Uterus (tissue), 4 donors: ENCODE results near the gene ACSBG1. TPM values are rescaled to one million over a fixed set of nuclear protein-coding genes. Genes with fewer than 3 reads are reported as not detected.

Experiments used
- DNase-seq, 2 donors: peaks; one replicate each; pipeline ENCODE4 v3.0.0-alpha.2; 2019 to 2020
- H3K27ac ChIP-seq, 2 donors: fragments of 200-600 bp; sonication (generic); 1 replicate in 1 of 2; 2 replicates in 1 of 2; pipeline ENCODE4 v1.5.1; 2016 to 2018
- H3K27me3 ChIP-seq, 2 donors: fragments of 200-600 bp; sonication (generic); one replicate each; pipeline ENCODE4 v1.5.1; 2018 to 2019; ENCODE audit warnings: control low read depth in 1 of 2
- H3K36me3 ChIP-seq, 2 donors: fragments of 200-600 bp; sonication (generic); one replicate each; pipeline ENCODE4 v1.5.1; 2019; ENCODE audit warnings: control low read depth in 1 of 2
- H3K4me1 ChIP-seq, 2 donors: fragments of 200-600 bp; sonication (generic); one replicate each; pipeline ENCODE4 v1.5.1; 2018 to 2019; ENCODE audit warnings: control low read depth in 1 of 2
- H3K4me3 ChIP-seq, 2 donors: fragments of 200-600 bp; sonication (generic); 1 replicate in 1 of 2; 2 replicates in 1 of 2; pipeline ENCODE4 v1.5.1; 2018 to 2019; ENCODE audit warnings: mild to moderate bottlenecking in 1 of 2
- H3K9me3 ChIP-seq, 2 donors: fragments of 200-600 bp; sonication (generic); one replicate each; pipeline ENCODE4 v1.5.1; 2019; ENCODE audit warnings: control low read depth in 1 of 2
- CTCF ChIP-seq, 4 experiments: fragments of 200-600 bp in 2 of 4; fragments of 450-650 bp in 2 of 4; sonication (generic) in 2 of 4; IDR thresholded peaks; one replicate each; pipeline ENCODE4 v1.5.1; 2016 to 2019; ENCODE audit warnings: antibody characterized with exemption in 4 of 4, mild to moderate bottlenecking in 2 of 4, moderate library complexity in 1 of 4
- POLR2A ChIP-seq, 2 donors: fragments of 450-650 bp; IDR thresholded peaks; one replicate each; pipeline ENCODE4 v1.6.1; 2016; ENCODE audit warnings: antibody characterized with exemption in 2 of 2, mild to moderate bottlenecking in 1 of 2, moderate library complexity in 1 of 2
- intact Hi-C: fragments of 100-400 bp; cut with DNase I; formaldehyde crosslinking; loops from one replicate; pipeline ENCODE4 v1.15.1; 2023; ENCODE audit warnings: low total_unique reads
- total RNA-seq, 4 donors: library from RNA; depleted of rRNA in 3 of 4; stranded (reverse); fragments of >200 nt in 3 of 4; gene quantifications; one replicate each; pipeline versions ENCODE4 v1.1.0 to v1.2.4, GENCODE V29; 2014 to 2023
- donor health status: DM: yes; HTN: yes; CAD: no.

The ACSBG1 gene
- total RNA-seq, 4 donors from 2014 or later: 3.5 TPM; not detected in 3

DNA sequence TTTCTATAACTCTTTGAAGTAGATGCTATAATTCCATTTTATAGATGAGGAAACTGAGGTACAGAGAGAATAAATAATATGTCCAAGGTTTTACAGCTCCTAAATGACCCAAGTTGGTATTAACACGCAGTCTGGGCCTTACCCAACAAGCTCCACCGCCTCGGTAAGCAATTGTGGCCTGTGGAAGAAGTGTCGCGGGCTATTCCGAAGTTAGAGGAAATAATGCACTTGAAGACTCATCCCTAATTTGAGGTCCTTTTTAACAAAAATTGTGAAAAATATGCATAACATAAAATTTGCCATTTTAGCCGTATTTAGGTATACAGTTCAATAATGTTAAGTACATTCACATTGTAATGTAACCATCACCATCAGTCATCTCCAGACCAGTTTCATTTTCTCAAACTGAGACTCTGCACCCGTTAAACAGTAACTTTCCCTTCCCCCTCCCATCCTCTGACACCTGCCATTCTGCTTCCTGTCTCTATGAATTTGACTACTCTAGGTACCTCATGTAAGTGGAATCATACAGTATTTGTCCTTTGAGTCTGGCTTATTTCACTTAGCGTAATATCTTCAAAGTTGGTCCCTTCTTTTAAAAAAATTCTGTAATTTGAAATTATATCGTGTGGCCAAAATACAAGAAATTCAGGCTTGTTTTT is 67.0 kb downstream of the ACSBG1 start:
- no peaks in the 10 kb centered on the region for H3K9me3 ChIP-seq
- no peaks in the 10 kb centered on the region for H3K27me3 ChIP-seq
- H3K27ac ChIP-seq: no peak overlapping the region
- no peaks in the 10 kb centered on the region for H3K36me3 ChIP-seq
- intact Hi-C loops: no loop called here
- H3K4me1 ChIP-seq: no peaks in the 10 kb centered on the region
- no peak for TF ChIP-seq POLR2A (IDR thresholded peaks at IDR 0.05)
- TF ChIP-seq CTCF (IDR thresholded peaks at IDR 0.05): no peak
- DNase-seq: no peak
- H3K4me3 ChIP-seq: no peak overlapping the region

DNA sequence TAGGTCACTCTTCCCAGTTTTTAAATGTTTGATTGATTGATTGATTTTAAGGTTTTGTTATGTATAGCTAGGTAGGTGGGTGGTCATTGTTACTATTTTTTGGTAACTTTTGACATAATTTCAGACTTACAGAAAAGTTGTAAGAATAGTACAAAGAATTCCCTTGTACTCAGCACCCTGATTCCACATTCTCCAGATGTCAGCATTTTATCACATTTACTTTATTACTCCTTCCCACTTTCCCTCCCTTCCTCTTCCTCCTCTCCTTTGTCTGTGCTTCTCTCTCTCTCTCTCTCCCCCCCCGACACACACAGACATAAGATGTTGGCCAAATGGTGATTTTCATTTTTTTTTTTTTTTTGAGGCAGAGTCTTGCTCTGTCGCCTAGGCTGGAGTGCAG is 70.4 kb downstream of the ACSBG1 start:
- Histone ChIP-seq H3K27me3 (no peaks in the 10 kb centered on the region), H3K9me3 (no peaks in the 10 kb centered on the region), H3K4me3 (no peak overlapping the region), H3K4me1 (no peaks in the 10 kb centered on the region), H3K27ac (no peak overlapping the region), H3K36me3 (no peaks in the 10 kb centered on the region)
- TF ChIP-seq POLR2A (IDR thresholded peaks at IDR 0.05): no peak
- no peak for TF ChIP-seq CTCF (IDR thresholded peaks at IDR 0.05)
- DNase-seq: no peak
- intact Hi-C loops: no loop called here

DNA sequence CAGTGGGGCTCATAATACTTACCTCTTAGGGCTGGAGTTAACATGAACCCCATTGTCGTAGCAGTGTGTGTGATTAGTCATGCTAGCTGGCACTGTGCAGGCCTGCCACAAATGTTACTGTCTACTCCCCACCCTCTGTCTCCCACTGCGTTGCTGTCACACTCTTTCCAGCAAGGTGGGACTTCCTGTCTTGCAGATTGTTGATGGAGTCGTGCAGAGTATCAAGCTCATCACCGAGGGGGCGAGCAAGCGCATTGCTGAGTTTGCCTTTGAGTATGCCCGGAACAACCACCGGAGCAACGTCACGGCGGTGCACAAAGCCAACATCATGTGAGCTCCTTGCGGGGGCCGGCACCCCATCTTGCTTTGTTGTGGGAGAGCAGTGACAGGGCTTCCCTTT is 72.3 kb downstream of the ACSBG1 start:
- Histone ChIP-seq H3K4me1 (no peaks in the 10 kb centered on the region), H3K4me3 (no peak overlapping the region), H3K27me3 (no peaks in the 10 kb centered on the region), H3K27ac (no peak overlapping the region), H3K9me3 (no peaks in the 10 kb centered on the region), H3K36me3 (no peaks in the 10 kb centered on the region)
- intact Hi-C loops: no loop called here
- no peak for TF ChIP-seq POLR2A (IDR thresholded peaks at IDR 0.05)
- TF ChIP-seq CTCF (IDR thresholded peaks at IDR 0.05): no peak
- no peak for DNase-seq

DNA sequence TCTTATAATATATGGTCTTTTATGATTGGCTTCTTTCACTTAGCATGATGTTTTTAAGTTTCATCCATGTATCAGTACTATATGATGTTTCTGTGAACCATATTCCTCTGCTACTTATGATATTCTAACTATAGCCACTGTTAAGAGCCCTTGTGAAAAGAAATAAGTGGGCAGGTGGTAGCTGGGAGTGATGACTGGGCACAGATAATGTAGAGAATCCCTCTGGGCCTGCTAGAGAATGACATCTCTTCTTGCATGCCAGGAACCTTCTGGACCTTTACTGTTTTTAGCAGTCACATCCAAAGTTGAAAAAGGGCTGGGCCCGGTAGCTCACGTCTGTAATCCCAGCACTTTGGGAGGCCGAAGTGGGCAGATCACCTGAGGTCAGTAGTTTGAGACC is 75.0 kb downstream of the ACSBG1 start:
- Histone ChIP-seq H3K4me3 (no peak overlapping the region), H3K27ac (no peak overlapping the region), H3K27me3 (no peaks in the 10 kb centered on the region), H3K36me3 (no peaks in the 10 kb centered on the region), H3K4me1 (peaks cover 0 to 8% of the 10 kb centered on the region in 2 donors), H3K9me3 (no peaks in the 10 kb centered on the region)
- no peak for DNase-seq
- TF ChIP-seq POLR2A (IDR thresholded peaks at IDR 0.05) (no peak), CTCF (IDR thresholded peaks at IDR 0.05) (no peak)
- intact Hi-C loops: no loop called here

DNA sequence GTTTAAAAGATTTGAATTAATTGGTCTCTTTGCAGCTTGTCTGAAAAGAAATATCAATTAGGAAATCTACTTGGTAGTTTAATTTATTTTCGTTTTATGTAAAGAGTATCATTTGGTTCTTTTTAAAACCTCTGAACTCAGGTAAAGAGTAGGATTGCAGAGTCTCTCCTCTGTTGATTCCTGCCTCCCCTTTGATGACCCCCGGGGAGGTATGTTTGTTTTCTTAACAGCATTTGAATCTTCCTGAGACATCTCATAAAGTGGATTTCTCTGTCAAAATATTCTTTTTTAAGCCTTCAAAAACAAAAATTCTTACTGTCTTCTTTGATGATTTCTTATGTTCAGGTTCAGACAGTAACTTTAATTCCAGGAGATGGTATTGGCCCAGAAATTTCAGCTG is 77.2 kb downstream of the ACSBG1 start:
- TF ChIP-seq CTCF (IDR thresholded peaks at IDR 0.05) (no peak), POLR2A (IDR thresholded peaks at IDR 0.05) (no peak)
- intact Hi-C loops: no loop called here
- Histone ChIP-seq H3K4me3 (no peak overlapping the region), H3K36me3 (no peaks in the 10 kb centered on the region), H3K27me3 (no peaks in the 10 kb centered on the region), H3K27ac (no peak overlapping the region), H3K9me3 (no peaks in the 10 kb centered on the region), H3K4me1 (peaks cover 0 to 8% of the 10 kb centered on the region in 2 donors)
- DNase-seq: no peak
